ENCODE results near the gene ATG3.

GRCh38 chr3:112579697-112580096 is 17.9 kb upstream of the ATG3 start:
- TF ChIP-seq CTCF (IDR thresholded peaks at IDR 0.05) (no peak), POLR2A (IDR thresholded peaks at IDR 0.05) (no peak)

Measured in testis (tissue), 2 donors.